HG03520 (cell line): ENCODE measurements around the gene NMD3.
"Not testable (repeated sequence)": the region's sequence is repeated elsewhere in the genome, so short reads cannot be mapped to it uniquely, and the experiment has no call there.

Source experiments
- ATAC-seq: cut with Tn5 transposase; IDR thresholded peaks from one replicate; pipeline ENCODE4 v1.9.1; 2021; ENCODE audit warnings: mild to moderate bottlenecking, moderate library complexity; ENCODE audit not compliant: unreplicated experiment

NMD3 gene

GRCh38 chr3:161274691-161275298 lies 53.7 kb downstream of the NMD3 start:
- ATAC-seq = peak; percentile 93

DNA sequence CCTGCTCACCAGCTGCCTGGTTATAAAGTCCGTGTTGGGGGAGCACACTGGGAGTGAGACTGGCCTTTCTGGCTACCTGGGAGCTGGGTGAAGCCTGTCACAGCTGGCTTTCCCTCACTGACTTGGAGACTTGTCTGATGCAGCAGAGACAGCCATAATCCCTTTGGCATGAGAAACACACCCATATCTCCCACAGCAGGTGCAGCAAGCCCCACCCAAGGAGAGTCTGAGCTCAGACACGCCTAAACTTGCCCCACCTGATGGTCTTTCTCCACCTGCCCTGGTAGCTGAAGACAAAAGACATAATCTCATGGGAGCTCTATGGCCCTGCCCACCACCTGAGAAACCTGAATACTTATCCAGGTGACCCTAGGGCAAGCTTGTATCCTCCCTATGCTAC lies 54.8 kb downstream of the NMD3 start:
- ATAC-seq = no peak

- ATAC-seq = not testable (repeated sequence)
These were observed 61.3 kb downstream of the NMD3 start for GRCh38 chr3:161282387-161282786.

GRCh38 chr3:161284989-161285388 lies 63.9 kb downstream of the NMD3 start:
- no peak for ATAC-seq

GRCh38 chr3:161289174-161289573 lies 68.1 kb downstream of the NMD3 start:
- no peak for ATAC-seq

DNA sequence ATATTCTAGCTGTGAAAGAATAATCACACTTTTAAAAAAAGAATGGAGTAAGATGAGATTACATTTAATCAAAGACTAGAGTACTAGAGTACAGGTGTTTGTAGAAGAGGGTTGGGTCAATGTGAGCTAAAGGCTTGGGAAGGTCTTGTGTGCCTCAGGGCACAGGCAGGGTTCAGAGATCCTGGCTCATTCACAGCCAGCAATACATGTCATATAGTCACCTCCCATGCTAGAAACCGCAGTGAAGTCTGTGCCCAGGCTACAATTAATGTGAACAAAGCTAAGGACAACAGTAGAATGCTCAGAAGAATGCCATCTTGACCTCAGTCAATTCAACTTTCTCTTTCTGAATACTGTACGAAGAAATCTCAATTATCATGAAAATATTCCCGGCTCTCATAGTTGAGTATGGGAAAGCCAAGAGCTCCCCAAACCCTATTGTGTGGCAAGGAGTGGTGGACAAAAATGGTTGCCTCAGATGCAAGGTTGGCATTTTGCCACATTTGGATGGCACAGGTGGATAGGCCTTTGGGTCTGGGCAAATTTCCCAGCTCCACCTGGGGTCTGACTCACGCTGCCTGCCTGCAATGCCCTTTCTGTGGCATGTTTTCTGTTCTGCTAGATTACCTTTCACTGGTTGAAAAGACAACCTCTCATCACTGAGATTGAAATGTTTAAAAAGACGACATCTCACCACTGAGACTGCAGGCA lies 70.2 kb downstream of the NMD3 start:
- ATAC-seq = no peak

DNA sequence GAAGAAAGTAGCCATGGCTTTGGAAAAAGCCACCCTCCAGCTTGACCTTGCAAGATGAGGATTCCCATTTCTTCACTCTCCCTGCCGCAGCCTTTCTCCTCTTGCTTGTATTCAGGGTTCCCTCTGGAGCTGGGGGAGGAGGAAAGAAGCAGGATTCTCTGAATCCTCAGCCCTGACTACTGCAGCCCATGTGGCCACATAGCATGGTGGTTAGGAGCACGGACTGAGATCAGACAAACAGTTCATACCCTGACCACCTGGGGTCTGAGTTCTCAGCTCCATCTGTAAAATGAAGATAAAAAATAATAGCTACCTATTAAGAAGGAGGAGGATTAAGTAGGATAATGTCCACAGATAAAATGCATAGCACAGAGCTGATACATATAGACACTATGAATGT lies 72.3 kb downstream of the NMD3 start:
- no peak for ATAC-seq

DNA sequence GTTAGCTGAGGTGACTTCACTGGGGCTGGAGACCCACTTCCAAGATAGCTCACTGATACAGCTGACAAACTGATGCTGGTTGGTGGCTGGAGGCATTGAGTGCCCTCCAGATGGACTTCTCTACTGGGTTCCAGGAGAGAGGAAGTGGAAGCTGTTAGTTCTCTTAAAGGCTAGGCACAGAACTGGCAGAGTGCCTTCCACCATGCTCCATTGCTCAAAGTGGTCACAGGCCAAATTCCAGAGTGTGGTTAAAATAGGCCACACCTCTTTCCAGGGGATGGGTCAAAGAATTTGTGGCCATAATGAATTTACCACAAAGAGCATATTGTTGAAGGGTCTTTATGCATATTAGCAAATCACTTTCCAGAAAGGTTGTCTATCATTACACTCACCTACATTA lies 74.2 kb downstream of the NMD3 start:
- ATAC-seq = no peak

DNA sequence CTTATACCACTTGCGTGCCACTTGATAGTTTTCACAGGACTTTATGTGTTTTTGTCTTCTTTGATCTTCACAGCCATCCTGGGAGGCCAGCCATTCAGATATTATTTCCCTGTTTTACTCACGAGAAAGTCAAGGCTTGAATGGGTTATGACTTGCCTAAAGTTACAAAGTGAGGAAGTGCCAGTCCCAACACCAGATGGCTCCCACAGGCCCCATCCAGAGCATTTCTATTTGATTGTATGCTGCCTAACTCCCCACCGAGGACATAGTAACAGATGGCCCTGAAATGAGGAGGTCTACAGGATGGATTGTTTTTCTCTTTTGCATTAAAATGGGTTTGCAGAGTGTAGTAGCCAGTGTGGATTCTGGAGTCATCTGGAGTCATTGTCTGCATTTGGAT lies 75.7 kb downstream of the NMD3 start:
- no peak for ATAC-seq
